MG63 (cell line): ENCODE results near the gene THOC7. TPM values are rescaled to one million over a fixed set of nuclear protein-coding genes. Genes with fewer than 3 reads are reported as not detected.

Experiments
- DNase-seq: peaks from one replicate; pipeline ENCODE4 v3.0.0-alpha.2; 2020
- H3K27me3 ChIP-seq: fragments of 250-450 bp; sonication (Bioruptor Pico); 2 replicates; pipeline ENCODE4 v1.5.1; 2020; ENCODE audit warnings: mild to moderate bottlenecking, moderate library complexity
- H3K36me3 ChIP-seq: fragments of 250-450 bp; sonication (Bioruptor Pico); 2 replicates; pipeline ENCODE4 v1.5.1; 2020; ENCODE audit warnings: mild to moderate bottlenecking, moderate library complexity
- H3K4me3 ChIP-seq: fragments of 250-450 bp; sonication (Bioruptor Pico); 2 replicates; pipeline ENCODE4 v1.5.1; 2020; ENCODE audit warnings: mild to moderate bottlenecking, moderate library complexity
- H3K9me3 ChIP-seq: fragments of 250-450 bp; sonication (Bioruptor Pico); 2 replicates; pipeline ENCODE4 v1.5.1; 2020; ENCODE audit warnings: mild to moderate bottlenecking, moderate library complexity
- total RNA-seq: library from RNA; depleted of rRNA; stranded (reverse); fragments of >200 nt; shearing (Covaris generic); gene quantifications from 2 replicates; pipeline ENCODE4 v1.2.3, GENCODE V29; 2014; ENCODE audit warnings: low replicate concordance; rRNA removed

THOC7 gene
- total RNA-seq, result 84.0 and 186 TPM in 2 replicates

- peaks cover 5% of the 10 kb centered on the region; the same call in 1 of the 2 replicates for H3K36me3 ChIP-seq
- H3K27me3 ChIP-seq, result no peaks in the 10 kb centered on the region
- no peaks in the 10 kb centered on the region for H3K9me3 ChIP-seq
- DNase-seq, result peak; percentile 66
- H3K4me3 ChIP-seq, result peak within 1 kb of the TSS; percentile 88
Measured at GRCh38 chr3:63863150-63864007, at the start of gene THOC7, which contains the start of gene ATXN7. Gene THOC7 (minus strand): TSS chr3:63863805. CDS start chr3:63863790, 15 bp downstream. Gene ATXN7 (plus strand): TSS chr3:63863867. CDS start chr3:63912599, 48,732 bp downstream.

- no peaks in the 10 kb centered on the region for H3K27me3 ChIP-seq
- H3K9me3 ChIP-seq, result no peaks in the 10 kb centered on the region
- peak; percentile 50 for DNase-seq
- H3K4me3 ChIP-seq, result peak overlapping the region; percentile 63
- peaks cover 18% of the 10 kb centered on the region for H3K36me3 ChIP-seq
Measured at GRCh38 chr3:63912768-63913588, 49.4 kb upstream of the THOC7 start.

- H3K36me3 ChIP-seq, result peaks cover 13% of the 10 kb centered on the region
- peak; percentile 85 for DNase-seq
Measured at GRCh38 chr3:63911873-63912767, 48.5 kb upstream of the THOC7 start, which contains the start of gene SCAANT1. Gene SCAANT1 (minus strand): TSS chr3:63912383.

GRCh38 chr3:63911509-63911872, 47.9 kb upstream of the THOC7 start:
- H3K36me3 ChIP-seq, result peaks cover 11% of the 10 kb centered on the region; the same call in 1 of the 2 replicates
- H3K9me3 ChIP-seq, result no peaks in the 10 kb centered on the region
- no peaks in the 10 kb centered on the region for H3K27me3 ChIP-seq
- H3K4me3 ChIP-seq, result peak overlapping the region; percentile 63
- no peak for DNase-seq

More at GRCh38 chr3:63911873-63912767, 48.5 kb upstream of the THOC7 start, which contains the start of gene SCAANT1:
- Histone ChIP-seq H3K4me3 (peak within 1 kb of the TSS; percentile 63), H3K9me3 (no peaks in the 10 kb centered on the region), H3K27me3 (no peaks in the 10 kb centered on the region)

GRCh38 chr3:63910891-63911290, 47.3 kb upstream of the THOC7 start:
- no peaks in the 10 kb centered on the region for H3K9me3 ChIP-seq
- no peak for DNase-seq
- no peaks in the 10 kb centered on the region for H3K27me3 ChIP-seq
- H3K36me3 ChIP-seq, result peaks cover 5% of the 10 kb centered on the region; the same call in 1 of the 2 replicates
- peak overlapping the region; percentile 63 for H3K4me3 ChIP-seq

GRCh38 chr3:63910001-63910400, 46.4 kb upstream of the THOC7 start:
- Histone ChIP-seq H3K9me3 (no peaks in the 10 kb centered on the region), H3K4me3 (no peak overlapping the region)
- no peak for DNase-seq

GRCh38 chr3:63909431-63909830, 45.8 kb upstream of the THOC7 start:
- DNase-seq, result no peak
- no peaks in the 10 kb centered on the region for H3K9me3 ChIP-seq
- H3K27me3 ChIP-seq, result no peaks in the 10 kb centered on the region
- 0 out of 2 replicates have a peak, but pooled peaks cover 3% of the 10 kb centered on the region for H3K36me3 ChIP-seq
- no peak overlapping the region for H3K4me3 ChIP-seq

More at GRCh38 chr3:63910001-63910400, 46.4 kb upstream of the THOC7 start:
- H3K27me3 ChIP-seq, result no peaks in the 10 kb centered on the region
- 0 out of 2 replicates have a peak, but pooled peaks cover 3% of the 10 kb centered on the region for H3K36me3 ChIP-seq

- Histone ChIP-seq H3K9me3 (no peaks in the 10 kb centered on the region), H3K4me3 (no peak overlapping the region), H3K36me3 (no peaks in the 10 kb centered on the region), H3K27me3 (no peaks in the 10 kb centered on the region)
- DNase-seq, result no peak
Measured at GRCh38 chr3:63908776-63909175, 45.2 kb upstream of the THOC7 start.

- Histone ChIP-seq H3K4me3 (no peak overlapping the region), H3K9me3 (no peaks in the 10 kb centered on the region), H3K36me3 (no peaks in the 10 kb centered on the region), H3K27me3 (no peaks in the 10 kb centered on the region)
- DNase-seq, result no peak
Measured at GRCh38 chr3:63908081-63908736, 44.6 kb upstream of the THOC7 start.

- no peaks in the 10 kb centered on the region for H3K9me3 ChIP-seq
- no peak for DNase-seq
- no peaks in the 10 kb centered on the region for H3K36me3 ChIP-seq
- H3K27me3 ChIP-seq, result no peaks in the 10 kb centered on the region
- no peak overlapping the region for H3K4me3 ChIP-seq
Measured at GRCh38 chr3:63905731-63906620, 42.4 kb upstream of the THOC7 start.

- Histone ChIP-seq H3K4me3 (no peak overlapping the region), H3K27me3 (no peaks in the 10 kb centered on the region), H3K9me3 (no peaks in the 10 kb centered on the region), H3K36me3 (peaks cover 4% of the 10 kb centered on the region)
- no peak for DNase-seq
Measured at GRCh38 chr3:63900459-63900858, 36.9 kb upstream of the THOC7 start.

- H3K4me3 ChIP-seq, result no peak overlapping the region
- peaks cover 4% of the 10 kb centered on the region for H3K36me3 ChIP-seq
- H3K9me3 ChIP-seq, result no peaks in the 10 kb centered on the region
- DNase-seq, result no peak
- no peaks in the 10 kb centered on the region for H3K27me3 ChIP-seq
Measured at GRCh38 chr3:63900010-63900409, 36.4 kb upstream of the THOC7 start.

- no peak for DNase-seq
- H3K4me3 ChIP-seq, result no peak overlapping the region
- no peaks in the 10 kb centered on the region for H3K9me3 ChIP-seq
- no peaks in the 10 kb centered on the region for H3K27me3 ChIP-seq
- H3K36me3 ChIP-seq, result peaks cover 4% of the 10 kb centered on the region
Measured at GRCh38 chr3:63896332-63897030, 32.9 kb upstream of the THOC7 start.

- H3K36me3 ChIP-seq, result peaks cover 4% of the 10 kb centered on the region
- no peak overlapping the region for H3K4me3 ChIP-seq
- H3K9me3 ChIP-seq, result no peaks in the 10 kb centered on the region
- H3K27me3 ChIP-seq, result no peaks in the 10 kb centered on the region
- DNase-seq, result no peak
Measured at GRCh38 chr3:63895422-63896189, 32.0 kb upstream of the THOC7 start.
